Stimulated activated naive CD8-positive, alpha-beta T cell treated with anti-CD3 and anti-CD28 coated beads, Interleukin-15, amount 100 ng/mL, for 72 hours (primary cell): ENCODE data around the gene MUC15.
"Not testable (repeated sequence)": the region's sequence is repeated elsewhere in the genome, so short reads cannot be mapped to it uniquely, and the experiment has no call there.

Experiments
- ATAC-seq: fragments of 150-1000 bp; cut with Tn5 transposase; 2 replicates; pipeline ENCODE4 v1.10.0; 2021; ENCODE audit warnings: mild to moderate bottlenecking, moderate library complexity
- DNase-seq, 2 donors: peaks; one replicate each; pipeline ENCODE4 v3.0.0; 2021 to 2022
- H3K27ac Mint-ChIP-seq, 2 donors: one replicate each; pipeline ENCODE4 v1.8.0; 2022; ENCODE audit warnings: mild to moderate bottlenecking in 2 of 2, mixed read lengths in 2 of 2, moderate library complexity in 2 of 2
- H3K27me3 Mint-ChIP-seq: one replicate; pipeline ENCODE4 v1.8.0; 2022; ENCODE audit warnings: mixed read lengths
- H3K4me1 Mint-ChIP-seq: one replicate; pipeline ENCODE4 v1.8.0; 2022; ENCODE audit warnings: mild to moderate bottlenecking, mixed read lengths
- H3K4me3 Mint-ChIP-seq, 2 donors: one replicate each; pipeline ENCODE4 v1.8.0; 2022; ENCODE audit warnings: mild to moderate bottlenecking in 2 of 2, mixed read lengths in 2 of 2, moderate library complexity in 1 of 2
- H3K9me3 Mint-ChIP-seq, 2 donors: one replicate each; pipeline ENCODE4 v1.8.0; 2022; ENCODE audit warnings: mixed read lengths in 2 of 2

MUC15 gene, protein sequence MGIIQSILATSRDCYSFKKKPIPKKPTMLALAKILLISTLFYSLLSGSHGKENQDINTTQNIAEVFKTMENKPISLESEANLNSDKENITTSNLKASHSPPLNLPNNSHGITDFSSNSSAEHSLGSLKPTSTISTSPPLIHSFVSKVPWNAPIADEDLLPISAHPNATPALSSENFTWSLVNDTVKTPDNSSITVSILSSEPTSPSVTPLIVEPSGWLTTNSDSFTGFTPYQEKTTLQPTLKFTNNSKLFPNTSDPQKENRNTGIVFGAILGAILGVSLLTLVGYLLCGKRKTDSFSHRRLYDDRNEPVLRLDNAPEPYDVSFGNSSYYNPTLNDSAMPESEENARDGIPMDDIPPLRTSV

GRCh38 chr11:26571861-26572654, at the start of gene MUC15:
Gene MUC15 (minus strand): TSS chr11:26572263. CDS start chr11:26567094, 5,169 bp downstream.
- H3K27me3 Mint-ChIP-seq: no peaks in the 10 kb centered on the region
- H3K27ac Mint-ChIP-seq: no peak within 1 kb of the TSS
- H3K9me3 Mint-ChIP-seq: no peaks in the 10 kb centered on the region
- DNase-seq (no peak), ATAC-seq (no peak)
- H3K4me3 Mint-ChIP-seq: no peak within 1 kb of the TSS
- H3K4me1 Mint-ChIP-seq: no peaks in the 10 kb centered on the region

DNA sequence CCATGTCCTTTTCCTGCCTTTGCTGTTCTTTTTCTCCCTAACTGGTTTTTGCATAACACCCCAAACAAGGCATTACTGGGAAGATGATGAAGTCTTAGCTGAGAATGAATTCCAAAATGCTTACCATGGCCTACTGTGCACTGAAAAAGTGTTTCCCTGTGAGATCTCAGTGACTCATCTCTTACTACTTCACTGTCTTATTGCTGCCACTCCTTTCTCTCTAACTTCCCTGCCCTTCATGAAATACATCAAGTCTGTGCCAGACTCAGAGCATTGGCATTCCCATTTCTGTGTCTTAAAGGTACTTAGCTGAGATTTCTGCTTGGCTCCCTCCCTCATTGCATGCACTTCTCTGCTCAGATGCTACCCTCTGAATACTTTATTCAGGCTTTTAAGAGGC, 49.1 kb upstream of the MUC15 start:
- ATAC-seq (no peak), DNase-seq (no peak)
- Mint-ChIP-seq H3K27me3 (no peaks in the 10 kb centered on the region), H3K4me3 (no peak overlapping the region), H3K9me3 (peaks cover 0 to 5% of the 10 kb centered on the region in 2 donors), H3K4me1 (no peaks in the 10 kb centered on the region), H3K27ac (no peak overlapping the region)

- ATAC-seq (no peak), DNase-seq (no peak)
- H3K27me3 Mint-ChIP-seq: no peaks in the 10 kb centered on the region
- H3K4me1 Mint-ChIP-seq: no peaks in the 10 kb centered on the region
- H3K9me3 Mint-ChIP-seq: peaks cover 0 to 5% of the 10 kb centered on the region in 2 donors
- H3K4me3 Mint-ChIP-seq: no peak overlapping the region
- H3K27ac Mint-ChIP-seq: no peak overlapping the region
Observed at GRCh38 chr11:26620282-26621045, 48.4 kb upstream of the MUC15 start.

DNA sequence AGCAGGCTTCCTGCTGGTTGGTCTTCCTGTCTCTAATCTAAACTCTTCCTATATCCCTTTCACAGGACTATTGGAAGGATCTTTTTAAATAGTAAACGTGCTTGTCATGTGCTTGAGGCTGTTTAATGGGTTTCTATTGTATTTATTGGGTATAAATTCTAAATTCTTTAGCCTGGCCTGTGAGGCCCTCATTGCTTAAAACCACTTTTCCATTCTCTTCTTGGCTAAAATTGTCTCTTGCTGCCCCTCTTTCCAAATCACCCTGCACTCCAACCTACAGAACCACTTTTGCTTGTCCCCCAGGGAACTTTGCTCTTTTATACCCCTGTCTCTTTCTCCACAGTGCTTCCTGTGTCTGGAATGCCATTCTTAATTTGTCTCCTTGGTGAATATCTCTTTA, 46.4 kb upstream of the MUC15 start:
- Mint-ChIP-seq H3K27ac (no peak overlapping the region), H3K9me3 (peaks cover 5 to 14% of the 10 kb centered on the region in 2 donors), H3K27me3 (no peaks in the 10 kb centered on the region), H3K4me3 (no peak overlapping the region), H3K4me1 (no peaks in the 10 kb centered on the region)
- no peak for ATAC-seq
- DNase-seq: no peak

DNA sequence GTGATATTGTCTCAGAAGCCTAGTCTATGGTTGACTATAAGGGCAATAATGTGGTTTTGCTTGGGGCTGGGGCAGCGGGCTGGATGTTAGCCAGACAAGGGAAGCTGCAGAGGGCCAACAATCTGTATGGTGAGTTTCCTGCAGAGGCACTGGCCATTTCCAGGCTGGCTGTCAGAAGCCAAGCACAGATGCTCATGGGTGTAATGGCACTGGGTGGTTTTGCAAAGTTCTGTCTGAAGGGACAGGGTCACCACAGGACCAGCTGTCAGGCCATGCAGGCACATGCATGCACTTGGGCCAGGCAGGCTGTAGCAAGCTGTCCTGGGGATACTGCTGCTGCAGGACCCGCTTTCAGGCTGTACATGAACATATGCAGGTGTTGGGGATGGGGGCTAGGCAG, 41.7 kb upstream of the MUC15 start:
- no peak overlapping the region for H3K27ac Mint-ChIP-seq
- no peaks in the 10 kb centered on the region for H3K27me3 Mint-ChIP-seq
- no peak overlapping the region for H3K4me3 Mint-ChIP-seq
- no peaks in the 10 kb centered on the region for H3K4me1 Mint-ChIP-seq
- ATAC-seq (no peak), DNase-seq (no peak)
- H3K9me3 Mint-ChIP-seq: peaks cover 18 to 27% of the 10 kb centered on the region in 2 donors

GRCh38 chr11:26608507-26609146, 36.6 kb upstream of the MUC15 start:
- no peaks in the 10 kb centered on the region for H3K4me1 Mint-ChIP-seq
- ATAC-seq (no peak), DNase-seq (no peak)
- H3K27me3 Mint-ChIP-seq: no peaks in the 10 kb centered on the region
- H3K9me3 Mint-ChIP-seq: peaks cover 28 to 40% of the 10 kb centered on the region in 2 donors
- no peak overlapping the region for H3K4me3 Mint-ChIP-seq
- no peak overlapping the region for H3K27ac Mint-ChIP-seq

GRCh38 chr11:26607725-26608506, 35.9 kb upstream of the MUC15 start:
- Mint-ChIP-seq H3K4me3 (no peak overlapping the region), H3K27me3 (no peaks in the 10 kb centered on the region), H3K9me3 (peaks cover 28 to 34% of the 10 kb centered on the region in 2 donors), H3K27ac (no peak overlapping the region), H3K4me1 (no peaks in the 10 kb centered on the region)
- ATAC-seq (no peak), DNase-seq (no peak)

- ATAC-seq (no peak), DNase-seq (no peak)
- Mint-ChIP-seq H3K4me1 (no peaks in the 10 kb centered on the region), H3K9me3 (peaks cover 21 to 34% of the 10 kb centered on the region in 2 donors), H3K27ac (no peak overlapping the region), H3K27me3 (no peaks in the 10 kb centered on the region), H3K4me3 (no peak overlapping the region)
Observed at GRCh38 chr11:26599876-26600434, 27.9 kb upstream of the MUC15 start.

DNA sequence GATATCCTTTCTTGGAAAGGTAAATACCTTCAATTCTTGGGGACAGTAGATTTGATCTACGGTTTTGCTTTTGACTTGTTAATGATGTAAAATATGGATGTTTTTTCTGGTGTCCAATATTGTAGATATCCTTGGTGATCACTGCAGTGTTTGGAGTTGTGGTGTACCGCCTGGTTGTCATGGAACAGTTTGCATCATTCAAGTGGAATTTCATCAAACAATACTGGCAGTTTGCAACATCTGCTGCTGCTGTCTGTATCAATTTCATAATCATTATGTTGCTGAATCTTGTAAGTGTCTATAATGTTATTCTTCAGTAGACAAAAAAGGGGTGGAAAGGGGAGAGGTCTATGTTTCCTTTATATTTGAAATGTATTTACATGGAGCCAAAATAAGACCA, 27.4 kb upstream of the MUC15 start:
- no peaks in the 10 kb centered on the region for H3K4me1 Mint-ChIP-seq
- DNase-seq (no peak), ATAC-seq (no peak)
- no peak overlapping the region for H3K27ac Mint-ChIP-seq
- no peaks in the 10 kb centered on the region for H3K27me3 Mint-ChIP-seq
- H3K9me3 Mint-ChIP-seq: peaks cover 21 to 36% of the 10 kb centered on the region in 2 donors
- no peak overlapping the region for H3K4me3 Mint-ChIP-seq

DNA sequence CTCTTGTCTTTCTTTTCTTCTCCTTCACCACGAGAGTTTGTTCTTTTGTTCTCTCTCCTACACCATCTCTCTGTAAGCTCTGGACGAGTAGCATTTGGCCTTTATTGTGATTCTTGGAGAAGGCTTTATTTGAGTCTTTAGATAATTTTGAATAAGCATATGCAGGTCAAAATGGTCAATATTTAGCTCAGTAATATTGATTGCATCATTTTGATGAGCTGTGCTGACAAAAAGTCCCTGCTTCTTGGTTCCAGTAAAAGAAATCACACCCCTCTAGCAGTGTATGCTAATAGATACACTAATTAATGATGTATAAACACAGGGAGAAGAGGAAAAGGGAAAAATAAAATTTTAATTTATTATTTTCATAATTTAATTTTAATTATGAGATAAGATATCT, 25.8 kb upstream of the MUC15 start:
- Mint-ChIP-seq H3K9me3 (peaks cover 17 to 44% of the 10 kb centered on the region in 2 donors), H3K27ac (no peak overlapping the region), H3K27me3 (no peaks in the 10 kb centered on the region), H3K4me1 (no peaks in the 10 kb centered on the region), H3K4me3 (no peak overlapping the region)
- ATAC-seq (no peak), DNase-seq (no peak)

- not testable (repeated sequence) for H3K4me3 Mint-ChIP-seq, ATAC-seq, DNase-seq, H3K27me3 Mint-ChIP-seq, H3K27ac Mint-ChIP-seq, H3K4me1 Mint-ChIP-seq
- H3K9me3 Mint-ChIP-seq: peaks cover 16 to 42% of the 10 kb centered on the region in 2 donors
Observed at GRCh38 chr11:26597049-26597689, 25.1 kb upstream of the MUC15 start.

GRCh38 chr11:26595207-26595865, 23.3 kb upstream of the MUC15 start:
- not testable (repeated sequence) for H3K4me3 Mint-ChIP-seq, H3K27me3 Mint-ChIP-seq

DNA sequence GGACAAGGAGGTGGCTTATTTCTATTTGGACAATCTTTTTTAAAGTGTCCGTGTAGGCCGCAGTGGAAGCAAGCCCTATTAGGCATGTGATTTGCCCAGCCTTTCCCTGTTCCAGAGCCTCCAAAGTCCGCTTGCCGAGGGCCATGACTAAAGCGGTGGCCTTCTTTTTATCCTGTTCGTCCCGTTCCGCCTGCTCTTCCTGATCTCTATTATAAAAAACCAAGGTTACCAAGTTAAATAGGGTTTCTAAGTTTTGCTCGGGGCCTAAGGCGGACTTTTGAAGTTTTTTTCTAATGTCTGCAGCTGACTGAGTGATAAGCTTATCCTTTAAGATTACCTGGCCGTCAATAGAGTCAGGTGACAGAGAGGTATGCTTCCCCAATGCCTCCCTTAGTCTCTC, 21.6 kb upstream of the MUC15 start:
- no peaks in the 10 kb centered on the region for H3K4me1 Mint-ChIP-seq
- DNase-seq (no peak), ATAC-seq (no peak)
- no peak overlapping the region for H3K27ac Mint-ChIP-seq
- H3K27me3 Mint-ChIP-seq: no peaks in the 10 kb centered on the region
- no peak overlapping the region for H3K4me3 Mint-ChIP-seq
- peaks cover 20 to 40% of the 10 kb centered on the region in 2 donors for H3K9me3 Mint-ChIP-seq

More at GRCh38 chr11:26595207-26595865, 23.3 kb upstream of the MUC15 start:
- not testable (repeated sequence) for H3K4me1 Mint-ChIP-seq, ATAC-seq, H3K27ac Mint-ChIP-seq, DNase-seq
- H3K9me3 Mint-ChIP-seq: peaks cover 11 to 41% of the 10 kb centered on the region in 2 donors
